Peyer's patch (tissue), 4 donors: Measurements from ENCODE around the gene ZNF77. TPM values are rescaled to one million over a fixed set of nuclear protein-coding genes. Genes with fewer than 3 reads are reported as not detected.
A peak's percentile ranks its signal among the peaks of the same experiment; 100 is the strongest.
"Not testable (repeated sequence)": the region's sequence is repeated elsewhere in the genome, so short reads cannot be mapped to it uniquely, and the experiment has no call there.

Experiments used
- DNase-seq, 3 donors: peaks; one replicate each; pipeline ENCODE4 v3.0.0-alpha.2; 2017 to 2019
- H3K27ac ChIP-seq, 4 donors: fragments of 200-600 bp; sonication (generic); one replicate each; pipeline ENCODE4 v1.5.1; 2016 to 2019
- H3K27me3 ChIP-seq, 2 donors: fragments of 200-600 bp; sonication (generic); one replicate each; pipeline ENCODE4 v1.5.1; 2019
- H3K36me3 ChIP-seq, 3 donors: fragments of 200-600 bp; sonication (generic); one replicate each; pipeline ENCODE4 v1.5.1; 2016 to 2019
- H3K4me1 ChIP-seq, 4 donors: fragments of 200-600 bp; sonication (generic); one replicate each; pipeline ENCODE4 v1.5.1; 2016 to 2019
- H3K4me3 ChIP-seq, 4 donors: fragments of 200-600 bp; sonication (generic); 1 replicate in 3 of 4; 2 replicates in 1 of 4; pipeline ENCODE4 v1.5.1; 2016 to 2019; ENCODE audit warnings: mild to moderate bottlenecking in 1 of 4
- H3K9me3 ChIP-seq, 4 donors: fragments of 200-600 bp; sonication (generic); one replicate each; pipeline ENCODE4 v1.5.1; 2016 to 2019; ENCODE audit warnings: mild to moderate bottlenecking in 1 of 4
- CTCF ChIP-seq, 6 experiments: fragments of 450-650 bp in 4 of 6; fragments of 200-600 bp in 2 of 6; sonication (generic) in 1 of 6; IDR thresholded peaks; one replicate each; pipeline ENCODE4 v1.5.1; 2017 to 2019; ENCODE audit warnings: antibody characterized with exemption in 6 of 6, mild to moderate bottlenecking in 3 of 6, moderate library complexity in 1 of 6
- POLR2A ChIP-seq, 2 donors: fragments of 450-650 bp; IDR thresholded peaks; one replicate each; pipeline ENCODE4 v1.5.1; 2017; ENCODE audit warnings: antibody characterized with exemption in 2 of 2, mild to moderate bottlenecking in 2 of 2, moderate library complexity in 2 of 2
- total RNA-seq, 4 donors: library from RNA; depleted of rRNA; stranded (reverse); fragments of >200 nt; gene quantifications; one replicate each; pipeline ENCODE4 v1.1.0, GENCODE V29; 2016

Gene ZNF77
- total RNA-seq, 4 donors from 2014 or later = 3.7 to 7.5 (median 5.6) TPM

DNA sequence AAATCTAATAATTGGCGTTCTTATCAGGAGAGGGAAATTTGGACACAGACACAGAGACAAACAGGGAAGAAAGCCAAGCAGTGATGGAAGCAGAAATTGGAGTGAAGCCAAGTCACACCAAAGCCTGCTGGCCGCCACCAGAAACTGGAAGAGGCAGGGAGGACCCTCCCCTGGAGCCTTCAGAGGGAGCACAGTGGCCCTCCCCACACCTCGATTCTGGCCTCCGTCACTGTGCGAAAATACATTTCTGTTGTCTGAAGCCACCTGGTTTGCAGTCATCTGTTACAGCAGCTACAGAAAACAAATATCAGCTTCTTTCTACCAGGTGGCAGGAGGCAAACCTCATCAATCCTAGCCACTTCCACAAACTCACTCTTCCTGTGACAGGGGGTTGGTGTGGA, 24.3 kb upstream of the ZNF77 start:
- TF ChIP-seq POLR2A (IDR thresholded peaks at IDR 0.05) = no peak
- no peak for TF ChIP-seq CTCF (IDR thresholded peaks at IDR 0.05)
- no peaks in the 10 kb centered on the region for H3K36me3 ChIP-seq
- no peak for DNase-seq

DNA sequence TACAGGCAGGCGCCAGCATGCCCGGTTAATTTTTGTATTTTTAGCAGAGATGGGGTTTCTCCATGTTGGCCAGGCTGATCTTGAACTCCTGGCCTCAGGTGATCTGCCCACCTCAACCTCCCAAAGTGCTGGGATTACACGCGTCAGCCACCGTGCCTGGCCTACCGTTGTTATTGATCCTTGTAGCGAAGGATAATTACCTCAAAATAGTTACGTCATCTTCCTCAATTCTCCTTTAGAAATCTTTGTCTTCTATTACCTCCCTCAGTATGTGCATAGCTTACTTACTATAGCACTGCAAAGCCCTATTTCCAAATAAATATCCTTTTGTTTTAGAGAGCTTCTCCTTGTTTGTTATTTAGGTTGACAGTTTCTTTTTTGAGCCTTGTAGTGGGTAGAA, 23.2 kb upstream of the ZNF77 start:
- no peak for DNase-seq
- Histone ChIP-seq H3K4me1 (peaks cover 0 to 9% (median 2%) of the 10 kb centered on the region in 4 donors), H3K9me3 (no peaks in the 10 kb centered on the region), H3K27ac (no peak overlapping the region), H3K36me3 (no peaks in the 10 kb centered on the region), H3K4me3 (no peak overlapping the region), H3K27me3 (no peaks in the 10 kb centered on the region)
- TF ChIP-seq CTCF (IDR thresholded peaks at IDR 0.05) (no peak), POLR2A (IDR thresholded peaks at IDR 0.05) (no peak)

More for the DNA sequence above, 24.3 kb upstream of the ZNF77 start:
- Histone ChIP-seq H3K27me3 (no peaks in the 10 kb centered on the region), H3K4me3 (no peak overlapping the region), H3K9me3 (no peaks in the 10 kb centered on the region), H3K27ac (peak overlapping the region; percentile 17 to 78 (median 62)), H3K4me1 (peaks cover 0 to 13% (median 2%) of the 10 kb centered on the region in 4 donors)

DNA sequence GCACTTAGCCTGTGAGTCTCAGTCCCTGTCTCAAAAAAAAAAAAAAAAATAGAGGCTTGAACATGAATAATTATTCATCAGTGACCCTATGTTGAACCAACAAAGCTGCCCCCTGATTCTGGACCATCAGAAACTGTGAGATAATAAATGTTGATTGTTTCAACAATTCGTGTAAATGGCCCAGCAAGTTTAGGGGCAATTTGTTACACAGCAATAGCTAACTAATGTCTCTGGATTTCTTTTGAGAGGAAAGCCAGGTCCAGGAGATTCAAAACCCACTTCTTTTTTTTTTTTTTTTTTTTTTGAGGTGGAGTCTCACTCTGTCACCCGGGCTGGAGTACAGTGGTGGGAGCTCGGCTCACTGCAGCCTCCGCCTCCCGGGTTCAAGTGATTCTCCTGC, 20.1 kb upstream of the ZNF77 start:
- no peaks in the 10 kb centered on the region for H3K36me3 ChIP-seq
- TF ChIP-seq POLR2A (IDR thresholded peaks at IDR 0.05) (no peak), CTCF (IDR thresholded peaks at IDR 0.05) (no peak)

GRCh38 chr19:2963631-2964030, 18.9 kb upstream of the ZNF77 start:
- H3K9me3 ChIP-seq, H3K27ac ChIP-seq, H3K36me3 ChIP-seq, H3K4me3 ChIP-seq, H3K27me3 ChIP-seq, DNase-seq: not testable (repeated sequence)
- H3K4me1 ChIP-seq = peaks cover 0 to 12% (median 0%) of the 10 kb centered on the region in 4 donors

More for the DNA sequence above, 20.1 kb upstream of the ZNF77 start:
- no peak overlapping the region for H3K27ac ChIP-seq
- DNase-seq = no peak
- H3K9me3 ChIP-seq = no peaks in the 10 kb centered on the region
- H3K4me1 ChIP-seq = peaks cover 0 to 17% (median 2%) of the 10 kb centered on the region in 4 donors
- H3K4me3 ChIP-seq = no peak overlapping the region
- no peaks in the 10 kb centered on the region for H3K27me3 ChIP-seq

GRCh38 chr19:2963122-2963521, 18.4 kb upstream of the ZNF77 start:
- H3K27me3 ChIP-seq = no peaks in the 10 kb centered on the region
- H3K4me1 ChIP-seq = peaks cover 0 to 8% (median 0%) of the 10 kb centered on the region in 4 donors
- H3K27ac ChIP-seq = no peak overlapping the region
- H3K9me3 ChIP-seq = no peaks in the 10 kb centered on the region
- H3K36me3 ChIP-seq = no peaks in the 10 kb centered on the region
- TF ChIP-seq POLR2A (IDR thresholded peaks at IDR 0.05) (no peak), CTCF (IDR thresholded peaks at IDR 0.05) (no peak)
- H3K4me3 ChIP-seq = no peak overlapping the region
- no peak for DNase-seq

DNA sequence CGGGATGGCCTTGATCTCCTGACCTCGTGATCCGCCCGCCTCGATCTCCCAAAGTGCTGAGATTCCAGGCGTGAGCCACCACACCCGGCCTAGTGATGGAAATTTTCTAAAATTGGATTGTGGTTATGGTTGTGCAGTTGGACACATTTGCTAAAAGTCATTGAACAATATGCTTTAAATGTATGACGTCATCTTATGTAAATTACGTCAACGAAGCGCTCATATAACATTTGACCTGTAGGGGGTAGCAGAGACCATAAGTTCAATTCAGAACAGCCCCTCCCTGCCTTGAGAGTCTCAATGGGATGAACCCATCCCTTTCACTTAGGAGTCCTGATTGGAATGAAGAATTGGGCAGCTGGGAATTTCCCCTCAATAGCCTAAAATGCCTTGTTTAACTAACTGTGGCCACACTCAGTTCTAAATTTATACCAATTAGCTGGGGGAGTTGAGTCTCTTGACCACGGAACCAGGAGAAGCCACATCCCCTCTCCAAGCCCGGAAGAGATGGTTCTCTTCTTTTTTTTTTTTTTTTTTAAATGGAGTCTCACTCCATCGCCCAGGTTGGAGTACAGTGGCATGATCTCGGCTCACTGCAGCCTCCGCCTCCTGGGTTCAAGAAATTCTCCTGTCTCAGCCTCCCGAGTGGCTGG, 17.4 kb upstream of the ZNF77 start:
- peak; percentile 36 to 99 (median 92) for TF ChIP-seq CTCF (IDR thresholded peaks at IDR 0.05)
- no peak for TF ChIP-seq POLR2A (IDR thresholded peaks at IDR 0.05)
- Histone ChIP-seq H3K4me3 (no peak overlapping the region), H3K36me3 (no peaks in the 10 kb centered on the region), H3K9me3 (no peaks in the 10 kb centered on the region), H3K4me1 (peaks cover 0 to 8% (median 0%) of the 10 kb centered on the region in 4 donors), H3K27me3 (no peaks in the 10 kb centered on the region), H3K27ac (no peak overlapping the region)
- peak in 2 of 3 donors; percentile 38 to 68 for DNase-seq
